Measurements from ENCODE around the gene CSTF2T.
"Not testable (repeated sequence)": the region's sequence is repeated elsewhere in the genome, so short reads cannot be mapped to it uniquely, and the experiment has no call there.

Gene CSTF2T

GRCh38 chr10:51696251-51696650, 3.1 kb downstream of the CSTF2T start:
- no peak for DNase-seq

DNA sequence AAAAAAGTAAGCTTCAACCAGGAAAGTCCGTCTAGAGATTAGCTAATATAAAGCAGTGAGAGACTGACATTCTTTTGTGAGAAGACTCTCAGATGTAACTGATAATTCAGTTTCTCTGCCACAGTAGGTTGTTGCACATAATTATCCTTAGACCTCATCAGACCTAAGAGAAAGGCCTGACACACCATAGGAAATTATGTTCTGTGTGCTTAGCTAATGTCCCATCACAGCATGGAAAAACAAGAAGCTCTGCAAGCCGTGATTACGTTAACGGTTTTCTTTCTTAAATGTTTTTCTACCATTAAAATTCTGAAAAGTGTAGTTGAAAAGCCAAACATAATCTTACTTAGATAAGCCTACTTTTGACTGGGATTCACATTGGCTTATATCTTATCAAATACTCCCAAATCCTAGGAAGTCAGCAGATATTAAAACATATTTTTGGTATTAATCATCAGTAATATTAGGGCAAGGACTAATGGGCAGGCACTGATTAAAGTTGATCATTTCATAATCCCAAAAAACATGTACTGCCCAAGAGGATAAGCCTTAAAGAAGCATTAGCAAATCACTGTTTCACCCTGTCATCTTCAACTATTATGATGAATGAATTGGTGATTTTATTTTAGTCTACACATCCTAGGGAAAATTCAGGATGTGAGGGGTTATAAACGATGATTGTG, 5.2 kb downstream of the CSTF2T start:
- no peak for DNase-seq

- DNase-seq: peak; percentile 83
Observed at GRCh38 chr10:51691135-51691534, 8.3 kb downstream of the CSTF2T start.

- DNase-seq: peak; percentile 6
Observed at GRCh38 chr10:51689536-51689935, 9.9 kb downstream of the CSTF2T start.

- DNase-seq: not testable (repeated sequence)
Observed at GRCh38 chr10:51688826-51689225, 10.6 kb downstream of the CSTF2T start.

- no peak for DNase-seq
Observed at GRCh38 chr10:51687296-51687695, 12.1 kb downstream of the CSTF2T start.

DNA sequence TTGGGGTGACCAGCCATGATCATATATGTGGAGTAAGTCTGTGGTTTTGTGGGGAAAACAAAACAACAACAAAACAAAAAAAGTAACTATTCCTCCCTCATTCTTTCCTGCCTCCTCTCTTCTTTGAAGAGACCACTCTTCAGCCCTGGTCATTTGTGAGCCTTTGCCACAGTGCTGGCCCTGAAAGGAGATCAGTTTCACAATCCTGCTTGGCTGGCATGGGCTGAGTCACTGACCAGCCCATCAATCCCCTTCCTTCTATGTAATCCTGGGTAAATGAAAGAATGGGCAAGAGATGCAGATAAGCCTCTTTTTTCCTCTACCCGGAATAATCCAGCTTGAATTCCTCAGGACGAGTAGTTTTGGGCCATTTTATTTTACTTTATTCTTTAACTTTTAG, 13.6 kb downstream of the CSTF2T start:
- DNase-seq: peak; percentile 13

DNA sequence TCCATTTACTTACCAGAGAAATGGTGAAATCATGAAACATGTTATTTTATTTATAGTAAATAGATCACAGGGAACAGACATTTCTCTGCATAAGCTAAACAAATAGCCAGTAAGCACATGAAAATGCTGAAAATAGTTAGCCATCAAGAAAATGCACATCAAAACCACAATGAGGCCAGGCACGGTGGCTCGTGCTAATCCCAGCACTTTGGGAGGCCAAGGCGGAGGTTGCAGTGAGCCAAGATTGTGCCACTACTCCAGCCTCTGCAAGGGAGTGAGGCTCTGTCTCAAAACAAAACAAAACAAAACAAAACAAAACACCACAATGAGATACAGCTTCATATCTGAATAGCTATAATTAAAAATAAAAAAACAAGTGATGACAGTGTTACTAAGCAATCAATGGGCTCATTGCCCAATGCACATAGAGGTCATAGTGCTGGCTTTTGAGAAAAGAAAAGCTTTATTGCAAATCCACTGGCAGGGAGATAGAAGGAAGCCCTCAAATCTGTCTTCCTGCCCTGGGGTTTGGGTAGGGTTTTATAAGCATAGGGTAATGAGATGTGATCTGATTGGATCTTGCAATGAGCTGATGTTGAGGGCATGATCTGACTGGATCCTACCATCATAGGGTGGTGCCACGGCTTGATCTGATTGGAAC, 16.2 kb downstream of the CSTF2T start:
- no peak for DNase-seq

GRCh38 chr10:51679841-51680240, 19.6 kb downstream of the CSTF2T start:
- no peak for DNase-seq

DNA sequence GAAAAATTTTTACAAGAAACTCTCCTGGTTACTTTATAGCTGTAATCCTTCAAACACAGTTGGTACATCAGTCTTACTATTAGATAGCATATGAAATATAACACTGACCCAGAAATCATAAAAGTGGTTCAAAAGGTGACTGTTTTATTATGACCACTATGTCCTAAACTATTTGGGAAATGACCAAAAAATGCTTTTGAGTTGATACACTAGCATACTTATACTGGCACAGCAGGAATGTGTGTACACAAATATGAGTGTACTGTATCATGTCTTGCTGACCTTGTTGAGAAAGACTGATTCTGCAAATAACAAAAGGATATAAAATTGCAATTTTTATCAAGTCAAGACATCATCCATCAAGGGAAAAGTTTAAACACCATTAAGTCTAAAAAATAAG, 24.3 kb downstream of the CSTF2T start:
- DNase-seq: no peak

- DNase-seq: no peak
Observed at GRCh38 chr10:51672039-51672535, 27.3 kb downstream of the CSTF2T start.

- DNase-seq: no peak
Observed at GRCh38 chr10:51669041-51669440, 30.4 kb downstream of the CSTF2T start.

DNA sequence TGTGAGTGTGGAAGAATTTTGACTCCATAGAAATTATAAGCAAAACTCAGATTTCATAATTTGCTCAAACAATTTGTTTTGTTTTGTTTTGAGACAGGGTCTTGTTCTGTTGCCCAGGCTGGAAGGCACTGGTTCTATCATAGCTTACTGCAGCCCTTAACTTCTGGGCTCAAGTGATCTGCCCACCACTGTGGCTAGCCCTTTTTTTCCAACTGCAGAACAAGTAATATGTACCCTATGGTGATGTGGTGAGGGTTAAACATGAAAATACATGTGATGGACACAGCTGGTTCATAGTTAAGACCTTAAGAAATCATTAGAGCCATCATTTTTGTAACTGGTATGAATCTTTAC, 31.1 kb downstream of the CSTF2T start:
- DNase-seq: no peak

- no peak for DNase-seq
Observed at GRCh38 chr10:51667678-51668335, 31.6 kb downstream of the CSTF2T start.

DNA sequence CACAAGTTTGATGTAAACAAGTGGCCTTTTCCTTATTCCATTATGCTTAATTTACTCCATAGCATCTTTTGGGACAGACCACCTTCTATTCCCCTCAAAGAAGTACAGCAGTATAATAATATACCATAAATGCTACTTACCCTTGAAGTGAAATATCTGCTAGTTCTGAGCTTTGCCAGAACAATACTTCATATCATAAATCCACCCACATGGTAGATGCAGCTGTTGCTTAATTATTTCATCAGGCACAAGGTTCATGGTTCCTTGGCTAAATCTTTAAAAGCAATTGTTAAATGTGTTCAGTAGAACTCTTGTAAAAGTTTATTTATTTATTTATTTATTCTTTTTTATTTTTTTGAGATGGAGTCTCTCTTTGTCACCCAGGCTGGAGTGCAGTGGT, 32.9 kb downstream of the CSTF2T start:
- DNase-seq: no peak

DNA sequence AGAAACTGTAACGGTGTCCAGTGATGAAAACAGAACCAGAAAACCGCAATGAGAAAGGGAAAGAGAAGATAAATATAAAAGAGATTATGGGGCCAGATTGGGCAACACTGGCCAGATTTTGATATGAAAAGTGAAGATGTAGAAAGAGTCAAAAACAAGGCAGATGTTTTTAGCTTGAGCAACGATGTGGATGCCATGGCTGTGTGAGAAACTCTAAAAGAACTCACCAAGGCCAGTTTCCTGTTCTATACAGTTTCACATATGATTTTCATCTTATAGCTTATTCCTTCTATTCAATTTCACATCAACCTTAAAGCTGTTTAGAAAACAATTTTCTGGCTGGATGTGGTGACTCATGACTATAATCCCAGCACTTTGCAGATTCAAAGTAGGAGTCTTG, 36.3 kb downstream of the CSTF2T start:
- no peak for DNase-seq

DNA sequence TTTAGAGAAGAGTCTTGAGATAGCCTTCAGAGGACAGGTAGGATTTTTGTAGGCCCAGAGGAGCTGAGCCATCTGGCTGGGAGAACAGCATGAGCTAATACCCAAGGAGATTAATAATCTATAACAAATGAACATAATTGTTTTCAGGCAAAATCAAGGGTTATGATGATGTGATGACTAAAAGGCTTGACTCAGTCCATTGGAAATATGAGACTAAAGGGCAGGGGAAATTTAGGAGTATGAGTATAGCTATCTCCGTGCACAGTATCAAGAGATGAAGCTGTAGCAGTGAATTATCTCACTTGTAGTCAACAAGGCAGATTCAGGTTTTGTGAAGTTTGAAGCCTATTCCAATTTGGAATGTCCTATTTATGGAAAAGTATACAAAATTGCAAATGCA, 40.1 kb downstream of the CSTF2T start:
- DNase-seq: no peak

GRCh38 chr10:51658000-51658399, 41.4 kb downstream of the CSTF2T start:
- DNase-seq: no peak

DNA sequence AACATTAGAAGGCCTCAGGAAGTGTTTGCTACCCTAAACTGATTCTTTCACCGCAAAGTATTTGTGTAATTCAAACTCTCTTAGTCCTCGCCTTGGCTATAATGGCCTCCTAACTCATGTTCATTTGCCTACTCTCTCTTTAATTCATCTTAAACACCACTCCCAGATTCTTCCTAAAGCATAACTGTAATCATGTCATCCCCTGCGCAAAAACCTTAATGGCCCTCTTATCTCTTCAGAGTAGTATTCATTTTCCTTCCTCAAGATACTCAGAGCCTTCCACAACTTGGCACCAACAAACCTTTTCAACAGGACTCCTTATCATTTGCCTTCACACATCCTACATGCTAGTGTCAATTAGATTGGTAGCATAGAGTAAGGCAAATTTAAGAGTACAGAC, 42.9 kb downstream of the CSTF2T start:
- DNase-seq: no peak

- no peak for DNase-seq
Observed at GRCh38 chr10:51654918-51655317, 44.5 kb downstream of the CSTF2T start.

DNA sequence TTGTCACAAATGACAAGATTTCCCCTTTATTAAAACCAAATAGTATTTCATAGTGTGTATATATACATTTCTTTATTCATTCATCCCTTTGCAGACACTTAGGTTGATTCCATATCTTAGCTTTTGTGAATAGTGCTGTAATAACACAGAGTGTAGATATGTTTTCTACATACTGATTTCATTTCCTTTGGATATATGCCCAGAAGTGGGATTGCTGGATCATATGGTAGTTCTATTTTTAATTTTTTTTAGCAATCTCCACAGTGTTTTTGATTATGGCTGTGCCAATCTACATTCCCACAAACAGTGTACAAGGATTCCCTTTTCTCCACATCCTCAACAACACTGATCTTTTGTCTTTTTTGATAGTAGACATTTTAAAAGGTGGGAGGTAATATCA, 46.4 kb downstream of the CSTF2T start:
- DNase-seq: no peak

- no peak for DNase-seq
Observed at GRCh38 chr10:51651063-51651462, 48.3 kb downstream of the CSTF2T start.

GRCh38 chr10:51649064-51649463, 50.3 kb downstream of the CSTF2T start:
- DNase-seq: peak; percentile 40

All from DMS53 (cell line).